ENCODE measurements around the gene ADGRA3. TPM values are rescaled to one million over a fixed set of nuclear protein-coding genes. Genes with fewer than 3 reads are reported as not detected.
A peak's percentile ranks its signal among the peaks of the same experiment; 100 is the strongest.
"Not testable (repeated sequence)": the region's sequence is repeated elsewhere in the genome, so short reads cannot be mapped to it uniquely, and the experiment has no call there.

ADGRA3 gene
- total RNA-seq, 2 experiments from 2014 or later: 1.4 to 1.5 TPM

DNA sequence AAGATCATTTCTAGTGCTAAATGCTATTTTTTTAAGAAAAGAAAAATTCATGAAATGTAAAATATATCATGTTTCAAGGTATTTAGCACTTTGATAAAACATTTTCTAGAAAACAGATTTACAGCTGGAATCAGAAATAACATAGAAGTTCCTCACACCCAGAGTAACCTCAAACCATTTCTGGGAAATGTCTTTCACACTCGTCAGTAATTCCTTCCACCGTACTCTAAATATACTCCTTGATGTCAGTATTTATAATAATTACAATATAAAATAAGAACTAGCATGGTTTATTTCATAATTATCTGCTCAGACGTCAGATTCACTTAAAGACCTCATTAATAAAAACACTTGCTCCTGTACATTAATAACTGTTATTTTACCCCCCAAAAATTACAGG, 103.9 kb downstream of the ADGRA3 start:
- Mint-ChIP-seq H3K4me1 (ENCODE audit: low read depth) (no peaks in the 10 kb centered on the region), H3K9me3 (no peaks in the 10 kb centered on the region), H3K27me3 (no peaks in the 10 kb centered on the region), H3K4me3 (no peak overlapping the region), H3K36me3 (no peaks in the 10 kb centered on the region), H3K27ac (no peak overlapping the region)
- DNase-seq: no peak
- intact Hi-C loops (cut with micrococcal nuclease): no loop called here
- CTCF ChIA-PET: no interaction called here
- POLR2A ChIA-PET: no interaction called here

DNA sequence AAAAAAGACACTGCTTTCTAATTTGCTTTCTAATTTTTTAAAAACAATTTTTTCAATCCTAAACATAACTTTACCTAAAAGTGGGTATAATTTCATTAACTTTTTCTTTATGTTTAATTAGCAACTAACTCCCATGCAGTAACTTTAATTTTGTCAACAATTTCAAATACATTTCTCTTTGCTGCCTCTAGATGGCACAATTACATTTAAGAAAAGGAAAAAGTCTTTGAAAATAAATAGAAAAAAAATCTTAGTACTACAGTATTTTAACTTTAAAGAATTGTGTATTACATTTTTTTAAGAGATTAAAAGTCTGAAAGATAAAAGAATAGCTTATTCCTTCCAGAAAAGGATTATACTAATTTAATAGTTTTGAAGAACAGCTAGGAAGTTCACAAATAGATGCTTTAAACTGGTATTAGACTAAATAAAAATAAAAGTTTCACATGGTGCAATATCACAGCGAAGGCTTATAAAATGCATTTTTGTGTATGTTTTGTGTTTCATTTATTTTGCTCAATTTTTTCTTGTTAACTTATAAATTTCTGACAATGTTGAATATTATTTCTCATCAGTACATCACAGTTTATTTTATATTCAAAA, 105.1 kb downstream of the ADGRA3 start:
- intact Hi-C loops (cut with micrococcal nuclease): loop anchor here (1.0 to 2.0 kb wide), 2 partner anchors 52 to 280 kb away; no protein-coding TSS in a partner anchor
- H3K27ac Mint-ChIP-seq: no peak overlapping the region
- no peaks in the 10 kb centered on the region for H3K9me3 Mint-ChIP-seq
- POLR2A ChIA-PET: no interaction called here
- H3K27me3 Mint-ChIP-seq: no peaks in the 10 kb centered on the region
- CTCF ChIA-PET: interaction anchor here (0.9 to 1.3 kb wide), 3 partner anchors 8 to 282 kb away, joined by 3 to 5 read pairs (median 4); partner anchors contain the start of gene GBA3
- no peaks in the 10 kb centered on the region for H3K36me3 Mint-ChIP-seq
- no peaks in the 10 kb centered on the region for H3K4me1 Mint-ChIP-seq (ENCODE audit: low read depth)
- H3K4me3 Mint-ChIP-seq: no peak overlapping the region
- DNase-seq: no peak

DNA sequence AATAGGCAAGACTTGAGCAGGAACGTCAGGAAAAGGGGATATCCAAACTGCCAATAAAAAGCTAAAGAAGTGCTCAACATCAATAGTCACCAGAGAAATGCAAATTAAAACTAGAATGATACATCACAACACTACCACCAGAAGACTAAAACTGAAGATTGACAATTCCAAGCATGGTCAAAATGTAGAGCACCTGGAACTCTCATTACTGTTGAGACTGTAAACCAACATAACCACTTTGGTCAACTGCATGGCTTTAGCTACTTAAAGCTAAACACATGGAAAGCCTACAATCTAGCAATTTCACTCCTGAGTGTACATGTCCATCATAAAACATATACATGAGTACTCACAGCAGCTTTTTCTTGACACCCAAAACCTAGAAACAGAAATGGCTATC, 107.4 kb downstream of the ADGRA3 start:
- intact Hi-C loops (cut with micrococcal nuclease): no loop called here

DNA sequence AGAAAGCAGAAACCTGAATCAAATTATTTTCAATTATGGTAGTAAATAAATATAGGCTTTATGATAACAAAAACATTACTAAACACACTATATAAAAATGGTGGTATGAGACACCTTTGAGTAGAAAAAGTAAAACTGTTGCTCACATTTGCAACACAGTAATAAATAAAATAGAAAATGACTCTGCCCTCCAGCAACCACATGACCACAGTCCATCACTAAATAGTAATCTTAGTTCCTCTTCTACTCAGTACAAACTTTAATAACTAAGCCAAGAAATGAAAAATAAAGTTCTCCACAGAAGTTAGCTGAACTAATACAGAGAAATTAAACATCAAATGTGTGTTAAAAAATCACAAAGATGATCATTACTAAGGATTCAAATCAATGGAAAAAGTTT, 108.5 kb downstream of the ADGRA3 start:
- H3K9me3 Mint-ChIP-seq: no peaks in the 10 kb centered on the region
- no peak overlapping the region for H3K4me3 Mint-ChIP-seq
- intact Hi-C loops (cut with micrococcal nuclease): no loop called here
- CTCF ChIA-PET: no interaction called here
- H3K27ac Mint-ChIP-seq: no peak overlapping the region
- no peaks in the 10 kb centered on the region for H3K27me3 Mint-ChIP-seq
- no peaks in the 10 kb centered on the region for H3K36me3 Mint-ChIP-seq
- DNase-seq: no peak
- POLR2A ChIA-PET: no interaction called here
- no peaks in the 10 kb centered on the region for H3K4me1 Mint-ChIP-seq (ENCODE audit: low read depth)

More for the DNA sequence above, 107.4 kb downstream of the ADGRA3 start:
- no peak for DNase-seq
- CTCF ChIA-PET: no interaction called here
- H3K9me3 Mint-ChIP-seq: no peaks in the 10 kb centered on the region
- H3K27me3 Mint-ChIP-seq: no peaks in the 10 kb centered on the region
- POLR2A ChIA-PET: no interaction called here
- no peaks in the 10 kb centered on the region for H3K4me1 Mint-ChIP-seq (ENCODE audit: low read depth)
- no peaks in the 10 kb centered on the region for H3K36me3 Mint-ChIP-seq
- H3K4me3 Mint-ChIP-seq: no peak overlapping the region
- H3K27ac Mint-ChIP-seq: no peak overlapping the region

DNA sequence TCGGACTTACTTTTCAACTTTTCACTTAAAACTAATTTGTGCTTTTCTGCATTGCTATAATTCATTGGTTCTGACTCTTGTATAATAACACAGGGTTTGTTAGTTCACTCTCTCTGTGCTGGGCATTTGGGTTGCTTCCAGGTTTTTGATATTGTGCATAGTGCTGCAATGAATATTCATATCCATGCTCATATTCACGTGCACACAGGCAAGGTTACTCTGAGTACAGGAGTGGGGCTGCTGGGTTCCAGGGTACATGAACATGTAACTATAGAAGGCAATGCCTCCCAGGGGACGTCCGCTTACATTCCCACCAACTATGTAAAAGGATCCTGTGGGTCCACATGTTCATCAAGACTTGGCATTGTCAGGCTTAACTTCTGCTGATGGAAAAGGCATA, 117.2 kb downstream of the ADGRA3 start:
- H3K9me3 Mint-ChIP-seq: peaks cover 7% of the 10 kb centered on the region
- no peaks in the 10 kb centered on the region for H3K4me1 Mint-ChIP-seq (ENCODE audit: low read depth)
- no peaks in the 10 kb centered on the region for H3K27me3 Mint-ChIP-seq
- H3K4me3 Mint-ChIP-seq: no peak overlapping the region
- intact Hi-C loops (cut with micrococcal nuclease): no loop called here
- POLR2A ChIA-PET: no interaction called here
- no peak overlapping the region for H3K27ac Mint-ChIP-seq
- CTCF ChIA-PET: no interaction called here
- DNase-seq: no peak
- no peaks in the 10 kb centered on the region for H3K36me3 Mint-ChIP-seq

DNA sequence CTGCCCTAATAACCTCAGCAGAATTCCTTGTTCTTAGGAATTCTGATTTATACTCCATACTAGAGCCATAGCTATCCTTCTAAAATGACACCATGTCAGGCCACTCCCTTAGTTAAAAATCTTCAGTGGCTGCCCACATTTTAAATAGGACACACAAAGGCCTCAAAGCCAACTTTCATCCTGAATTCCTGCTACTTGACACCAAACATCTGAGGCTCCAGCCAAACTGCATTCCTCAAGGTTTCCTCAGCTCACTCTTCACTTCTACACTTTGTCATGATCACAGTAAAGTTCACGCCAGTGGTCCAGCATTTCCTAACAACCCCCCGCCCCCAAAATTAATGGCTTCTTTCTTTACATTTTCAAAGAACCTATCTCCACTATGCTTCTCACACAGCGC, 124.3 kb downstream of the ADGRA3 start:
- ChIA-PET CTCF (interaction anchor here (0.9 to 6.1 kb wide), 2 partner anchors 19 to 602 kb away, joined by 5 to 61 read pairs; no protein-coding TSS in a partner anchor), POLR2A (no interaction called here)
- DNase-seq: no peak
- Mint-ChIP-seq H3K27me3 (no peaks in the 10 kb centered on the region), H3K36me3 (no peaks in the 10 kb centered on the region), H3K4me3 (no peak overlapping the region), H3K27ac (no peak overlapping the region), H3K9me3 (no peaks in the 10 kb centered on the region), H3K4me1 (ENCODE audit: low read depth) (no peaks in the 10 kb centered on the region)
- intact Hi-C loops (cut with micrococcal nuclease): no loop called here

DNA sequence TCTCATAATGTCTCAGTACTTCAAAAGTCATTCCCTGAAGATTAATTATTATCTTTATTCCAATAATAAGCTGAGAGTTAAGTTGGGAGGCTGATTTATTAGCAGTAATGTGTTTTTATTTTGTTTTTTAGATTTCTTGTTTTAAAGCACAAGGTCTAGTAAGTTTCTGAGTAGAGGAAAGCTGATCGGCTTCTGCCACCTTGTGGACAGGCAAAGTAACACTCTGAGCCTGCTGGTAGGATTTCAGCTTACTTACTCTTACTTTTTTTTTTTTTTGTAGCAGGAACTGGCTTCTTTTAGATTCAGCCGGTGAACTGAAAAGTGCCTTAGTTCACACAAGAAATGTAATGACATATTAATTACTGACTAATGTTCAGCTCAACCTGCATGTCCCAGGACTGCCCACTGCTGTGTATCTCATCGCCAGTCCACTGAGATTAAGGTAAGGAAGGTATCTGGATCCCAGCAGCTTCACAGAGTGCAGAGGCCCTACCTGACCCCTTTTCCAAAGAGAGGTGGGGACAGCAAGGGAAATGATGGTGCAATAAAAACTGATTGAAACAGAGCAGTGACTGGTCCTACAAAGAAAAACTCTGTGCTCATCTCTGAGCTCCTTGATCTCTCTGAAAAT, 126.5 kb downstream of the ADGRA3 start:
- no peaks in the 10 kb centered on the region for H3K36me3 Mint-ChIP-seq
- no peak overlapping the region for H3K27ac Mint-ChIP-seq
- POLR2A ChIA-PET: interaction anchor here (0.7 kb wide), 1 partner anchor 349 kb away, joined by 3 read pairs; no protein-coding TSS in a partner anchor
- peaks cover 2% of the 10 kb centered on the region for H3K4me1 Mint-ChIP-seq (ENCODE audit: low read depth)
- DNase-seq: peak; percentile 40
- CTCF ChIA-PET: interaction anchor here (0.7 to 6.1 kb wide), 2 partner anchors 432 to 600 kb away, joined by 3 to 61 read pairs; no protein-coding TSS in a partner anchor
- H3K27me3 Mint-ChIP-seq: no peaks in the 10 kb centered on the region
- intact Hi-C loops (cut with micrococcal nuclease): loop anchor here (1.0 kb wide), 1 partner anchor 600 kb away; no protein-coding TSS in a partner anchor
- H3K4me3 Mint-ChIP-seq: no peak overlapping the region
- no peaks in the 10 kb centered on the region for H3K9me3 Mint-ChIP-seq

DNA sequence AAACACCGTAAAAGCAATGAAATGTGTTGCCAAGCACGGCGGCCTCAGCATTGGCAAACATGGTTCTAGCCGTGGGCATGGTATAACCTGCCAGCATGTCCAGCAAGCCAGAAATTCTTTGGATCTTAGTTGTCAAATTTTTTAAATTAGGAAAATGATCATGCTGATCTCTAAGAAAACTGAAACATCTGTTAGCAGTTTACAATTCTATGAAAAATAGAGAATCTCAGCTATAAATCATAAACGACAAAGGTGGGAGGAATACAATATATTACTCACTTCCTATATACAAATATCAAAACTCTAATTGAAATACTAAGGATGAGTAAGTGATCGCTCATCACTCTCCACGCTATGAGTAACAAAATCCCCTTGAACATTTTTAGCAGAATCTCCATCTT, 130.3 kb downstream of the ADGRA3 start:
- H3K27me3 Mint-ChIP-seq: no peaks in the 10 kb centered on the region
- no peaks in the 10 kb centered on the region for H3K36me3 Mint-ChIP-seq
- CTCF ChIA-PET: no interaction called here
- H3K9me3 Mint-ChIP-seq: no peaks in the 10 kb centered on the region
- no peak overlapping the region for H3K4me3 Mint-ChIP-seq
- no peak overlapping the region for H3K27ac Mint-ChIP-seq
- H3K4me1 Mint-ChIP-seq (ENCODE audit: low read depth): peaks cover 2% of the 10 kb centered on the region
- POLR2A ChIA-PET: no interaction called here
- intact Hi-C loops (cut with micrococcal nuclease): no loop called here
- no peak for DNase-seq

DNA sequence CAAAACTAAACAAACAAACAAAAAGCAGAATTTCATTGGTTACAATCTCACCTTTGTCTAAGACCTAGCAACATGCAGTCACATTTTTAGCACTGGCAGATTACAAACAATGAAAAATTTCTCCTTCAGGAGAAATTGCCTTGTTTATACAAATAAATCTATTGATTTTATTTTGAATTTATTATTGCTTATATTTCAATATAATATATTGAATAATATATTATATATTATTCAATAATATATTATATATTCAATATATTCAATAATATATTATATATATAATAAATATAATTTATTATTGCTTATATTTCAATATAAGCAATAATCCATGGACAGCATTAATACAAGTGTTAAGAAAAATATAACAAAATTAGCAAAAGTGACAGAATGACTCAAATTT, 131.7 kb downstream of the ADGRA3 start:
- ChIA-PET POLR2A (no interaction called here), CTCF (no interaction called here)
- peaks cover 2% of the 10 kb centered on the region for H3K4me1 Mint-ChIP-seq (ENCODE audit: low read depth)
- H3K27ac Mint-ChIP-seq: no peak overlapping the region
- DNase-seq: no peak
- H3K27me3 Mint-ChIP-seq: no peaks in the 10 kb centered on the region
- intact Hi-C loops (cut with micrococcal nuclease): no loop called here
- no peaks in the 10 kb centered on the region for H3K9me3 Mint-ChIP-seq
- H3K4me3 Mint-ChIP-seq: no peak overlapping the region
- H3K36me3 Mint-ChIP-seq: no peaks in the 10 kb centered on the region

DNA sequence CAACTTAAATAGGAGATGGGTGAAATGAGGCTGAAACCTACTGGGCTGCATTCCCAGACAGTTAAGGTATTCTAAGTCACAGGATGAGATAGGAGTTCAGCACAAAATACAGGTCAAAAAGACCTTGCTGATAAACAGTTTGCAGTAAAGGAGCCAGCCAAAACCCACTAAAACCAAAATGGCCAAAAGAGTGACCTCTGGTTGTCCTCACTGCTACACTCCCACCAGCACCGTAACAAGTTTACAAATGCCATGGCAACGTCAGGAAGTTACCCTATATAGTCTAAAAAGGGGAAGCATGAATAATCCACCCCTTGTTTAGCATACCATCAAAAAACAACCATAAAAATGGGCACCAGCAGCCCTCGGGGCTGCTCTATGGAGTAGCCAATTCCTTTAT, 133.7 kb downstream of the ADGRA3 start:
- DNase-seq; intact Hi-C loops (cut with micrococcal nuclease); H3K4me1 Mint-ChIP-seq (ENCODE audit: low read depth); POLR2A ChIA-PET; CTCF ChIA-PET; H3K27me3 Mint-ChIP-seq; H3K36me3 Mint-ChIP-seq; H3K4me3 Mint-ChIP-seq; H3K27ac Mint-ChIP-seq; H3K9me3 Mint-ChIP-seq: not testable (repeated sequence)

DNA sequence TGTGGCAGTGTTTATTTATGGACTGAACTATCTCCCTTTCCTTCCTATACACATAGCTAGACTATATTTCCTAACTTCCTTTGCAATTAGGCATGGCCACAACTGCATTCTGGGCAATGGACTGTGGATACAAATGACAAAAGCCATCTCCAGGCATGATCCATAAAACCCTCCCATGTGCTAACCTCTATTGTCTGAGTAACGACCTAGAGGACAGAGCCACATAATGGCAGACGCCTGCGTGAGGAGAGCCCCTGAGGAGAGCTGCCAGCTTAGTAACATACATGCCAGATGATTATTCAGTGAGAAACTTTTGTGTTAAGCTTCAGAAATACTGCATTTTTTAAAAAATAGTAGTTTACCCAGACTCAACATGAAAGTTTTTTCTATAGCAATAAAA, 142.9 kb downstream of the ADGRA3 start:
- ChIA-PET POLR2A (no interaction called here), CTCF (no interaction called here)
- Mint-ChIP-seq H3K4me1 (ENCODE audit: low read depth) (no peaks in the 10 kb centered on the region), H3K4me3 (no peak overlapping the region), H3K36me3 (no peaks in the 10 kb centered on the region), H3K9me3 (peaks cover 11% of the 10 kb centered on the region), H3K27ac (no peak overlapping the region), H3K27me3 (no peaks in the 10 kb centered on the region)
- intact Hi-C loops (cut with micrococcal nuclease): no loop called here
- no peak for DNase-seq

DNA sequence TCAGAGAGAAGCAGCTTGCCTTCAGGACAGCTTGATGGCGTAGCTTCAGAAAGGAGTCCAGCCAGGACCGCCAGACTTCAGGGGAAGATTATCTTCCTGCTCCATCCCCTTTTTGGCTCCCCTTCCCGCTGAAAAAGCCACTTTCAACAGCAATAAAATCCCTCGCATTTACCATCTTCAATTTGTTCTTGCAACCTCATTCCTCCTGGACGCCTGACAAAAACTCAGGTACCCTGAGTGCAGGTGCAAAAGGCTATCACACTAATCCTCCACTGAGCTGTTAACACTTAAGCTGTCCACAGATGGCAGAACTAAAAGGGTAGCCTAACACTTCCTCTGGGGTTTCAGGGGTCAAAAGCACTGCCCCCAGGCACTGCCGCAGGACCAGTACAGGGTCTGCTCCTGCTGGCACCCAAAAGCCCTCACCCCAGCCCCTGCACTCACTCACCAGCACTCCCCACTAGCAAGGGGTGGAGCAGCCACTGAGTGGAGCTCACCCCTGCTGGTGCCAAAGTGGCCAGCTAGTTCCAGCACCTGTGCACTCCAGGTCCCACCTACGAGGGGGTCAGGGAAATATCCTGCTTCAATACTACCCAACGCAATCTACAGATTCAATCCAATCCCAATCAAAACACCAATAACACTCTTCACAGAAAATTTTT, 145.8 kb downstream of the ADGRA3 start:
- Mint-ChIP-seq H3K9me3 (peaks cover 11% of the 10 kb centered on the region), H3K27me3 (no peaks in the 10 kb centered on the region), H3K36me3 (no peaks in the 10 kb centered on the region), H3K4me1 (ENCODE audit: low read depth) (no peaks in the 10 kb centered on the region), H3K27ac (no peak overlapping the region), H3K4me3 (no peak overlapping the region)
- ChIA-PET CTCF (no interaction called here), POLR2A (no interaction called here)
- no peak for DNase-seq
- intact Hi-C loops (cut with micrococcal nuclease): no loop called here

DNA sequence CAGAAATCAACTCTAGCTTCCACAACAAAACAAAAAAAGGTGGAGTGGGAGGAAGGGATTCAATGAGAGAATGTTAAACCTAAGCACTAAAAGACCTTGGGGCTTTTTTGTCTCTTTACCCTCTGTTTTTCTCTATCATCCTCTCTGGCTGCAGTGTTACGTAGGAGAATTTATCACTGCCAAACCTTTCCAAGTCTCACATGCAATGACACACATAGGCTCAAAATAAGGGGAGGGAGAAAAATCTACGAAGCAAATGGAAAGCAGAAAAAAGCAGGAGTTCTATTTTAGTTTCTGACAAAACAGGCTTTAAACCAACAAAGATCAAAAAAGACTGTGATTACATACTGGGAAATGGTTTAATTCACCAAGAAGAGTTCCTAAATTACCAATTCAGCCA, 152.1 kb downstream of the ADGRA3 start:
- H3K27me3 Mint-ChIP-seq: no peaks in the 10 kb centered on the region
- POLR2A ChIA-PET: no interaction called here
- H3K36me3 Mint-ChIP-seq: no peaks in the 10 kb centered on the region
- no peaks in the 10 kb centered on the region for H3K4me1 Mint-ChIP-seq (ENCODE audit: low read depth)
- intact Hi-C loops (cut with micrococcal nuclease): no loop called here
- H3K27ac Mint-ChIP-seq: no peak overlapping the region
- CTCF ChIA-PET: no interaction called here
- DNase-seq: no peak
- H3K4me3 Mint-ChIP-seq: no peak overlapping the region
- H3K9me3 Mint-ChIP-seq: peaks cover 5% of the 10 kb centered on the region

Measured in activated CD4-positive, alpha-beta memory T cell treated with anti-CD3 and anti-CD28 coated beads for 36 hours (primary cell).